ENCODE data around the gene DDN. TPM values are rescaled to one million over a fixed set of nuclear protein-coding genes. Genes with fewer than 3 reads are reported as not detected.
A peak's percentile ranks its signal among the peaks of the same experiment; 100 is the strongest.

The DDN gene
- total and polyA plus RNA-seq, 12 donors, result 0.19 to 1.4 (median 0.43) TPM

DNA sequence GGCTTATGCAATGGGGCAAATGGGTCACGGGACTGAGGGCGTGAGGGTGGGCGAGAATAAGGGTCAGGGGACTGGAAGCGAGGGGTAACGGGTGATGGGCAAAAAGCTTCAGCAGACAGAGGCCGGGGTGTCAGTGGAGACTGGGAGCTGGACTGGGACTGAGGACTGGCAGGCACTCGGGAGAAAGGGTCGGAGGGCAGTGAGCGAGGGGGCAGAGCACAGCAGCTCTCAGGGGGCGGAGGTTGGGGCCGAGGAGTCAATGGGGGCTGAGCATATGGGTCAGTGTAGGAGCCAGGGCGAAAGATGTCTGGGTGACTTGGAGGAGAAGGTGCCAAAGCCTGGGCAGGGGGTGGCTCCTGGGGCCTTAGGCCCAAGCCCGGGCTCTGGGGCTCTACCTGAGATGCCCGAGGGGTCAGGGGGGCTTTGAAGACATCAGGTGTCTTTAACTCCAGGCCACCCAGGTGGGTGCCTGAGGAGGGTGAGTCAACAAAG, 41.2 kb upstream of the DDN start:
- ATAC-seq, result no peak
- Histone ChIP-seq H3K4me1 (peaks cover 0 to 12% (median 0%) of the 10 kb centered on the region in 9 donors), H3K36me3 (peaks cover 20 to 100% (median 91%) of the 10 kb centered on the region in 9 donors), H3K27ac (no peak overlapping the region), H3K9me3 (no peaks in the 10 kb centered on the region), H3K27me3 (no peaks in the 10 kb centered on the region), H3K4me3 (no peak overlapping the region)
- DNase-seq, result peak in 1 of 2 donors; percentile 9
- TF ChIP-seq, protein P1, sequence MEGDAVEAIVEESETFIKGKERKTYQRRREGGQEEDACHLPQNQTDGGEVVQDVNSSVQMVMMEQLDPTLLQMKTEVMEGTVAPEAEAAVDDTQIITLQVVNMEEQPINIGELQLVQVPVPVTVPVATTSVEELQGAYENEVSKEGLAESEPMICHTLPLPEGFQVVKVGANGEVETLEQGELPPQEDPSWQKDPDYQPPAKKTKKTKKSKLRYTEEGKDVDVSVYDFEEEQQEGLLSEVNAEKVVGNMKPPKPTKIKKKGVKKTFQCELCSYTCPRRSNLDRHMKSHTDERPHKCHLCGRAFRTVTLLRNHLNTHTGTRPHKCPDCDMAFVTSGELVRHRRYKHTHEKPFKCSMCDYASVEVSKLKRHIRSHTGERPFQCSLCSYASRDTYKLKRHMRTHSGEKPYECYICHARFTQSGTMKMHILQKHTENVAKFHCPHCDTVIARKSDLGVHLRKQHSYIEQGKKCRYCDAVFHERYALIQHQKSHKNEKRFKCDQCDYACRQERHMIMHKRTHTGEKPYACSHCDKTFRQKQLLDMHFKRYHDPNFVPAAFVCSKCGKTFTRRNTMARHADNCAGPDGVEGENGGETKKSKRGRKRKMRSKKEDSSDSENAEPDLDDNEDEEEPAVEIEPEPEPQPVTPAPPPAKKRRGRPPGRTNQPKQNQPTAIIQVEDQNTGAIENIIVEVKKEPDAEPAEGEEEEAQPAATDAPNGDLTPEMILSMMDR (IDR thresholded peaks at IDR 0.05), result no peak
- intact Hi-C loops (cut with DNase I), result no loop called here
- WGBS, 2 donors, result 93 to 96% methylated on average over 14 of the region's 14 CpGs

DNA sequence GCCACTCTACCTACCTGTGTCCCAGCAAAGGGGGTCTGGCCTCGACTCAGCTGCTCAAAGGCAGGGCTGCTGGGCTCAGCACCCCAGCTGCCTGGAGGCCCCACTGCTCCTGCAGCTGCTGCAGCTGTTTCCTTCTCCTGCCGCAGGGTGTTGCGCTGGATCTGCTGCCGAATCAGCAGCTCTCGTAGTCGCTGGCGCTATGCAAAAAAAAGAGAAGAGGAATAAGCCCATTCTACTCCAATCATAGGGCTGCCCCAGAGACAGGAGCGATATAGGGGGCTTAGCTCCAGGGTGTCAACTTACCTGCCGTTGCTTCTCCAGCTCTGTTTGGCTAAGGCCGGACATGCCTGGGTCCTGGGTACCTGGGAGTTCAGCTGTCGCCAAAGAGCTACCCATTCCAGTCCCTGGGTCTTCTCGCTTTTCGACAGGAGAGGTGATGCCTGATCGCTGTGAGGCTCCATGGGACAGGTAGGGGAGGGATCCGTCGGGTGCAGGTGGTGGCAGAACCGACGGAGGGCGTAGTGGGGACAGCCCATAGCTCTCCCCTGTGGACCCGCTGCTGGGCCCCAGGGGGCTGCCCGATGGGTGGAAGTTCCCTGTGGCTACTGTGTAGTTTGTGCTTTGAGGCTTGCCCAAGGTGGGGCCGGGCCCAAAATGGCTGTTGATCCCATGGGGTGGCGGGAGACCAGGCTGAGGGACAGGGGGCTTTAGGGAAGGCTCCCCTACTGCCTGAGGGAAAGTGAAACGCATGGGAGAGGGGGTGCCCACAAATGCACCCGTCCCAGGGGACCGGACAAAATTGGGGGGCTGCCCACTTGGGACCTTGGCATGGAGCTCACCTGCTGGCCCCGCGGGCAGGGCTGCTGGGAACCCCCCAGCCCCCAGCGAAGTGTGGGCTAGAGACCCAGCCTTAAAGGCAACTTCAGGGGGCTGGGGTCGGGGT, 40.5 kb upstream of the DDN start:
- intact Hi-C loops (cut with DNase I), result no loop called here
- no peak overlapping the region for H3K27ac ChIP-seq
- H3K27me3 ChIP-seq, result no peaks in the 10 kb centered on the region
- peaks cover 14 to 100% (median 91%) of the 10 kb centered on the region in 9 donors for H3K36me3 ChIP-seq
- ATAC-seq (no peak), DNase-seq (peak in 1 of 2 donors; percentile 10)
- H3K9me3 ChIP-seq, result no peaks in the 10 kb centered on the region
- no peak overlapping the region for H3K4me3 ChIP-seq
- TF ChIP-seq, protein P1 (IDR thresholded peaks at IDR 0.05), result no peak
- peaks cover 0 to 12% (median 0%) of the 10 kb centered on the region in 9 donors for H3K4me1 ChIP-seq
- 93 to 94% methylated on average over 29 to 30 of the region's 30 CpGs for WGBS, 2 donors

DNA sequence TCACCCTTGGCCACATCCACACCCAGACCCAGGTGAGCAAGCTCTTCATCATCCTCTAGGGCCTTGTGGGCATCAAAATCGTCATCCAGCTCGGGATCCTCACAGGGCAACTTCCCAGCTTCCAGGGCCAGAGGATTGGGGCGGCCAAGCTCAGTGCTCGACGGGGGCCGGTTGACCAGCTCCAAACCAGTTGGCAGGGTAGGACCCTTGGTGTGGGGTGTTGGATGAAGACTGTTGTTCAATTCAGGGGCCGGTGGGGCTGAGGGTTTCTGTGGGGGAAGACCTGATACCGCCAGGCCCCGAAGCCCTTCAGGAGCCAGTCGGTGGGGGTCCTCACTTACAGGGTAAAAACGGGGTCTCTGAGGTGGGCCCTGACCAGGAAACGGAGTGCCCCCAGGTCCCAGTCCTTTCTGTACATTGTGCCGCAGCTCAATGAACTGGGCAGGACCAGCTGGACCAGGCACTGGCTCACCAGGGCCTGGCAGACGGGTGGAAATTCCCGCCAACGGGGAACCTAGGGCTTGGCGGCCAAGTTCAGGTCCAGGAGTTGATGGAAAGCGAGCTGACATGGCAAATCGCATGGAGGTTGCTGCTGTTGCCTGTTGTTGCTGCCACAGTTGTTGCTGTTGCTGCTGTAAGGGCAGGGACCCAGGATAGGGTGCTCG, 39.2 kb upstream of the DDN start:
- H3K27me3 ChIP-seq, result no peaks in the 10 kb centered on the region
- intact Hi-C loops (cut with DNase I), result no loop called here
- no peaks in the 10 kb centered on the region for H3K9me3 ChIP-seq
- ATAC-seq (no peak), DNase-seq (peak in 1 of 2 donors; percentile 9)
- H3K4me1 ChIP-seq, result peaks cover 0 to 12% (median 0%) of the 10 kb centered on the region in 9 donors
- H3K27ac ChIP-seq, result no peak overlapping the region
- 93 to 95% methylated on average over 20 of the region's 20 CpGs for WGBS, 2 donors
- H3K36me3 ChIP-seq, result peaks cover 11 to 100% (median 91%) of the 10 kb centered on the region in 9 donors
- no peak overlapping the region for H3K4me3 ChIP-seq
- TF ChIP-seq, protein P1 (IDR thresholded peaks at IDR 0.05), result no peak

DNA sequence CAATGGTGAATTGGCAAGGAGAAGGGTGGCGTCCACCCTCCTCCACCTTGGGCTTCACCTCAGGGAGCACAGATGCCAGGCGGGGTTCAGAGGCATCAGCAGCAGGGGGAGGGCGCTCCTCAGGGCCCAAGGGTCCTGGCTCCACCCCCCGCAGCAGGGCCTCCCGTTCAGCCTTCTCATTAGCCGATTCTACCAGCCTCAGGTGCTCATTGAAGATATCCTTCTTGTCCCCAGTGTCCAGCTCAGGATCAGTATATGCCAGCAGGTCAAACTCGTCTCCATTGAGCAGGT, 38.7 kb upstream of the DDN start:
- DNase-seq, result peak in 1 of 2 donors; percentile 4
- WGBS, 2 donors, result 87 to 92% methylated on average over 7 of the region's 7 CpGs
- Histone ChIP-seq H3K36me3 (peaks cover 11 to 100% (median 91%) of the 10 kb centered on the region in 9 donors), H3K27me3 (no peaks in the 10 kb centered on the region), H3K27ac (no peak overlapping the region), H3K9me3 (no peaks in the 10 kb centered on the region), H3K4me3 (no peak overlapping the region), H3K4me1 (peaks cover 0 to 12% (median 2%) of the 10 kb centered on the region in 9 donors)
- TF ChIP-seq, protein P1 (IDR thresholded peaks at IDR 0.05), result no peak
- no peak for ATAC-seq
- intact Hi-C loops (cut with DNase I), result no loop called here
